HG03039 (cell line): ENCODE measurements around the gene MCC.

ENCODE experiments used
- ATAC-seq: cut with Tn5 transposase; IDR thresholded peaks from one replicate; pipeline ENCODE4 v1.9.1; 2021; ENCODE audit warnings: mild to moderate bottlenecking, moderate library complexity; ENCODE audit not compliant: unreplicated experiment

The MCC gene

DNA sequence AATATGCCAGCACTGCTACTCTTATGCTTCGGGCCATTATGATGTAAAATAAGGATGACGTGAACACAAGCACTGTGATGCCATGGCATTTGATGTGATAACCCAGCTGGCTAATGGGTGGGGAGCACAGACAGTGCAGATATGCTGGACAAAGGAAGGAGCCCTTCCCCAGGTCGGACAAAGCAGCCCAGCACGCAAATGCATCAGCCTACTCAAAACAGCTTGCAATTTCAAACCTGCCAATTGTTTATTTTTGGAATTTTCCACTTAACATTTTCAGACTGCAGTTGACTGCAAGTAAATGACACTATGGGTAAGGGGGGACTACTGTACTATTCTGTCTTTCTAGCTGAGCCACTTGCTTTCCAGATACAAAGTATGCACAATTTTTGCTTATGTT is 330.4 kb downstream of the MCC start:
- no peak for ATAC-seq

DNA sequence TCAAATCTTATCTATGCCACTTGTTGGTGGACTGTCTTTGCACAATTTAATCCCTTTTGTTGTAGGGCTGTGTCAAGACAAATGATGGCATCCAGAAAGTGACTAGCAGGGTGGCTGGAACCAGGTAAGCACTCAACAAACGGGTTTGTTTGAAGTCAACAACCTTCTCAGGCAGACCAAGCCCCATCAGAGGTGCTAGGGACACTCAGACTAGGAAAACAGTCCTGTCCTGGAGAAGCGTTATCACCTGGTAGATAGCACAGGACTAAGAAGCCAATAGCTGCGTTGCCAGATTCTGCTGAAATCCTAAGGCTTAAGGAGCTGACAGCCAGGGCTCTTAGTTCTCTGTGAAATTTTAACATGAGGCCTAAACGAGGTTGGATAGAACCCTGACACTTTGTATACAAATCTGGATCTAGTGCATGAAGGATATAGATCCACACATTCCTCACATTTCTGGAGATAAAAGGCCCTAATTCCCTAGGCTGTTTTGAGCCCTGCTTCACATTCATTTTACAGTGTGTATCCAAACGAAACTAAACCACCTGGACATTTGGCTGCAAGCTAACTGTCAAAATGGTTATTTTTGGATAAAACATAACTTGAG is 331.9 kb downstream of the MCC start:
- no peak for ATAC-seq

DNA sequence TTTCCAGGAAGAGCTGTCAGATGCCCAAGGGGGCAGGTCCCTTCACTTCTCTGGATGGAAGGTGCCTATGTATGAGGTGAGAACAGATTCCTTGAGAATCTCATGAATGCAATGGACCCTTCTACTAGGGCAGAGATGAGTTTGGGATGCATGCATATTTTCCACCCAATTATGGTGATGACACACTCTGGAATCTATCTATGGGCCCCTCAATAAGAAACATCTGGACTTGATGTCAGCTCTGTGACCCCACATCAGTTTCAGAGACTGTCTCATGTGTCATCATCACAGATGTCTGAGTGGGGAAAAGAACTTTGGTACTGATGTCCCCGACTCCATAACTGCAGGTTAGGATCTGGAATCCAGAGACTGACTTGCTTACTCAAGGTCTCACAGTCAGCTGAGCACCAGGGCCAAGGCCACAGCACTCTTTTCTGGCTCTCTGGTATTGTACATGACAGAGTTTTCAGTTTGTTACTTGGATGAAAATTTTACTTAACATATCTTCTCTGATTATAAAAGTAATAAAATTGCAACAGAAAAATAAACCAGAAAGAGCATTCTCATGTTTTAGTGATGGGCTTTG is 334.6 kb downstream of the MCC start:
- no peak for ATAC-seq

DNA sequence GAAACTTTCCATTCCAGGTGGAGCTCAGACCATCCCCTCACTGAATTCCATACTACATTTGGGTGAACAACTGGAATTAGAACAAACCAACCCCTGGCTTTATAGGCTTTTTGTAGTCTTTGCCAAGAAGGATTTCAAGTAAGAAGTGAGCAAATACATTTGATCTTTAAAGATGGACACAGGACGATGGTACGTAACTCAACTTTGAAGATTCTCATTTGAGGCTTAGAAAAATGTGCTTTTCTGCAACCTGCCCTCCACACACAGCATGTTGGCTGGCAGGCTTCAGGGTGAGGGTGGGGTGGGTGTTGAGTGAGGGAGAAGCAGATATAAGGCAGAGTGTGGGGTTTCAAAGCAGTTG is 335.9 kb downstream of the MCC start:
- ATAC-seq = no peak

DNA sequence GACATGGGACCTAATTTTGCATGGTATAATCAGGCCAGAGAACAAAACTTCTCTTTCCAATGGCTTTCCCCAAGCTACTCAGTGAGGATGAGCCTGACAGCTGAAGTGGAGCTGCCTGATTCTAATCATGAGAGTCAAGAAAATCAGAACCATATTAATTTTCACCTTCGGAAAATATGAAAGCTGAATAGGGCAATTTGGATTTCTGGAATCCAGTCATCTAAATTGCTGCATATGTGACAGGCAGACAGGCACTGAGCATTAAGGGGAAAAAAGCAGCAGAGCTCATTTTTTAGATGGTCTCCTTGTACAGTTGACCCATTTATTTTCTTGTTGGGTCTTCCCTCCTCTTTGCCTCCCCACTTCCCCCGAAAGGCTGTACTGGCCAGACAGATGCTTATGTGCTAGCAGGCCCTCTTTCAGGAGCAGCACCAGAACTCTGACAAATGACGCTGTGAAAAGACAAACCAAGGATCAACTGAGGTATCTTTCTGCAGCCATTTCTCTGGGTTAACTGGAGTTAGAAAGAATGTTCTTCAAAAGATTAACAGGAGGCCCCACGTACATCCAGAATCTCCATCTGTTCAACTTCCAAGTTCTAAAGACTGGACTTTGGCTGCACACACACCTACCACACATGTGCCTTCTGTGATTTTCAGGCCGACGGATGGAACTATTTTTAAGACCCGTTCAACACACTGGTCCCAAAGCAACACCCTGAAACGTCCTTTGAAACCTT is 336.4 kb downstream of the MCC start:
- no peak for ATAC-seq

DNA sequence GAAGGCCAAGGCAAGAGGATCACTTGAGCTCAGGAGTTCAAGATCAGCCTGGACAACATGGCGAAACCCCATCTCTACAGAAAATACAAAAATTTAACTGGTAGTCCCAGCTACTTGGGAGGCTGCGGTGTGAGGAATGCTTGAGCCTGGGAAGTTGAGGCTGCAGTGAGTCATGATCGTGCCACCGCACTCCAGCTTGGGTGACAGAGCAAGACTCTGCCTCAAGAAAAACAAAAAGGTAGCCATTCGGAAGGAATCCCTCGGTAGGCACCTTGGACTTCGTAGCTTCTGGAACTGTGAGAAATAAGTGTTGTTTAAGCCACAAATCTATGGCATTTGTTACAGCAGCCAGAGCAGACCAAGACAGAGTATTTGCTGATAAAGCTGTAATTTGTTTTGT is 337.4 kb downstream of the MCC start:
- ATAC-seq = no peak

DNA sequence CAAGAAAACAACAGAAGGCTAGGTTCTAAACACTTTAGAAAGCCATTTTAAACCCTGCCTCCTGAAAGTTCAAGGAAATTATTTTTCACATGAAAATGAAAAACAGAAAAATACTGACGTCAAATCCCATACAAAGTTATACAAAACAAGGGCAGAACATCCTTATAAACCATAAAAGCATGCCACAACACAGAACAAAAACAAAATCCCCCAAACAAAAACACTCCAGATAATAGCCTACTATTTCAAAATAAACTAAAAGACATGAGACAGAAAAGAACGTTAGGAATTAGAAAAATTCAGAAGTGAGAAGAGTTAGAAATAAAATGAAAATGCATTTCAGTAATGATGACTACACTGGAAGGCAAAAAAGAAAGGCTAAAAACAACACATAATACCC is 338.0 kb downstream of the MCC start:
- no peak for ATAC-seq

DNA sequence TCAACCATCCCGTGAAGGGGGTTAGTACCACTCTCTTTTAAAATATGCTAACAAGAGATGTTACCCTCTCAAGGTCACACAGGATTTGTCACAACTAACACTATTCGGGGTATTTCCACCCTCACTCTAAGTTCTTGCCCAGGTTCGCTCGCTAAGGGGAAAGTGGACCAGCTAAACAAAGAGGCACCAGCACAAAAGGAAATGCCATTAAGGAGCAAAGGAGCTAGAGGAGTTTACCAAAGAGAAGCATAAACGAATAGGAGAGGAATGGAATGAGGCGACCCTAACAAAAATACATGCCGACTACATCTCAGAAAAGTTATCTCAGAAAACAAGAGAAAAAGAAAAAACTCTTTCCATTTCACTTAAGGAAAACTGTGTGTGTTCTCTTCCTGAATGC is 340.7 kb downstream of the MCC start:
- no peak for ATAC-seq

DNA sequence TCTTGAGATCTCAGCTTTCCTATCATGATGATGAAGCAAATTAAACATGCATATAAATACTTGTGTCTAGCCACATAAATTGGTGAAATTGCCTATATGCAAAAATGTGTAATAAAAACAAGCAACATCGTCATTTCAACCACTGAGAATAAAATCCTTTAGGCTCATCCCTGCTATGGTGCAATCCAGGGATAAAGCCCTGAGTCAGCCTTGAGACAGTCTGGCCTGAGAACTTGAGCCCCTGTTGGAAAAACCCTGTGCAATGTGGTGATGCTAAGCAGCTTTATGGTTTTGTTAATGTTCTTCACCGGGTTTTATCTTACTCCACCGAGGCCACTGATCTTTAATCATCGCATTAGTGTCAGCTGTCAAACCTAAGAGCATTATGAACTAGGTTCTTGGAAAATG is 341.1 kb downstream of the MCC start:
- no peak for ATAC-seq

DNA sequence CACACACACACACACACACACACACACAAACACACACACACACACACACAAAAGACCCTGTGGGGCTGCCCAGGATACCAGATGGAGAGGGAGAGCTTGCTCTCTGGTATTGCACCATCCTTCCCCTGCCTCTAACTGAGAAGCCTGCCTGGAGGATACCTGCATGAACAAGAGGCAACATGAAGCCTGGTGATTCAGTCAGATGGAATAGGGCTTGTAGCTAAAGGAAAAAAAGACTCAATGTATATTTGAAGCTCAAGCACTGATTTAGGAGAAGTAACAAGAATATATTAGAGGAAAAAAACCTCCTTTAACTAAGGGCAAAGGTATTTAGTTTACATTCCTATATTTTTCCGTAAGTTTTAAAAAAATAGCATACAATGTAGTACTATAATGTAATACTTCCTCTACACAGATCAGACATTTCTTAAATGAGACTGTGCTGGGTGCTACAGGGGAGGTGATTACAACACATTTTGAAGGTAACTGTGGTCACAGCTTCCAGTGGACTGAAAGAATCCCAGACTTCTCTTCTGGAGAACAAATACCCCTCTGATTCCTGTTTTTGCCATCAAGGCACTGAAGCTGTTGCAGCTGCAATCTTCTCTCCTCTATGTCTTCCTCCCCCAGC is 342.4 kb downstream of the MCC start:
- ATAC-seq = no peak

DNA sequence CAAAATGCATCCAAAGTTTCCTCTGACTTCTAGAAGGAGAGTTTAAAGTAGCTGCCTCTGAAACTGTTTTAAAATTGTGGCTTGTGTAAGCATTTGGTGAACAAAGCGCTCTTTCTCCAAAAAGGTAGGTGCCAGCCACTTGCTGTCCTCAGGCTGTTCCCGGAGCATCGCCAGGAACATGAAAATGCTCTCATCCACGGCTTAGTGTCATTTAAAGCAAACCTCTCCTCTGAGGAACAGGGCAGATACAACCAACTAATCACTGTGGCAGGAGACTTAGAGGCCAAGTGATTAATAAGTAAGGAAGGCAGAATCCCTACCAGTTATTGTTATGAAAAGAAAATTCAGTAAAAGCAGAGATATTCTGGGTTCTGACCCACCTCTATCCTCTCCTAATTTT is 346.1 kb downstream of the MCC start:
- ATAC-seq = no peak

DNA sequence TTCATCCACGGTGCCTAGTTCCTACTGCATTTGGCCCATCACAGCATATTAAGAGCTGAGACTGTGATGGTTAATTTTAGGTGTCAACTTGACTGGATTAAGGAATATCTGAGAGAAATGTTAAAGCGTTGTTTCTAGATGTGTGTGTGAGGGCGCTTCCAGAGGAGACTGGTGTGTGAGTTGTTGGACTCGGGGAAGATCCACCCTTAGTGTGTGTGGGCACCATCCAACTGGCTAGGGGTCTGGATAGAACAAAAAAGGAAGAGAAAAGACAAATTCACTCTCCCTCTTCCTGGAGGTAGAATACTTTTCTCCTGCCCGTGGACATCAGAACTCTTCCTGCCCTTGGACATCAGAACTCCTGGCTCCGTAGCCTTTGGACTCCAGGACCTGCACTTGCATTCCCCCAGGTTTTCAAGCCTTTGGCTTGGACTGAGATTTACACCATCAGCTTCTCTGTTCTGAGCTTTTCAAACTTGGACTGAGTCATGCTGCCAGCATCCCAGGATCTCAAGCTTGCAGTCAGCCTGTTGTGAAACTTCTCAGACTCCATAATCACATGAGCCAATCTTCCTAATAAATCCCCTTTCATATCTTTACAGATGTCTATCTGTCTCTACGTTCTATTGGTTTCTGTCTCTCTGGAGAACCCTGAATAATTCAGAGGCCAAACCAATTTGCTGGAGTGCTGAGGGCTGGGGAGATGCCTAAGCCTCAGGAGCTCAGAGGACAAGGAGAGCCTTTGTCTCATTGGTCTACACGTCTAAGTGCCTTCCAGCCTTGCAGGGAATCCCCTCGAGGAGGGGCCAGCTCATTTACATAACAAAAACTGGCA is 347.2 kb downstream of the MCC start:
- ATAC-seq = no peak

DNA sequence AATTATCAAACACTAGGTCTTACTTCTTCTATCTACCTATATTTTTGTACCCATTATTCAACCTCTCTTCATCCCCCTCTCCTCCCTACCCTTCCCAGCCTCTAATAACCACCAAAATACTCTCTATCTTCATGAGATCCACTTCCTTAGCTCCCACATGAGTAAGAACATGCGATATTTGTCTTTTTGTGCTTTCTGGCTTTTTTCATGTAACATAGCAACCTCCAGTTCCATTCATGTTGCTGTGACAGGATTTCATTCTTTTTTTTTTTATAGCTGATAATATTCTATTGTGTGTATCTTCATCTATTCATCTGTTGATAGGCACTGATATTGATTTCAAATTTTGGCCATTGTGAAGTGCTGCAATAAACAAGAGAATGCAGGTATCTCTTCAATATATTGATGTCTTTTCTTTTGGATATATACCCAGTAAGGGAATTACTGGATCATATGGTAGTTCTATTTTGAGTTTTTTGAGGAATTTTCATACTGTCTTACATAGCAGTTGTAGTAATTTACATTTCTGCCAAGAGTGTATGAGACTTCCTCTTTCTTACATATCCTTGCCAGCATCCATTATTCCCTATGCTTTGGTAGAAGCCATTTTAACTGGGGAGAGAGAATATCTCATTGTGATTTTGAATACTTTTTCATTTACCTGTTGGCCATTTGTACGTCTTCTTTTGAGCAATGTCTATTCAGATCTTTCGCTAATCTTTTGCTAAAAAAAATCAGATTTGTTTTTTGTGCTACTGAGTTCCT is 354.9 kb downstream of the MCC start:
- no peak for ATAC-seq

DNA sequence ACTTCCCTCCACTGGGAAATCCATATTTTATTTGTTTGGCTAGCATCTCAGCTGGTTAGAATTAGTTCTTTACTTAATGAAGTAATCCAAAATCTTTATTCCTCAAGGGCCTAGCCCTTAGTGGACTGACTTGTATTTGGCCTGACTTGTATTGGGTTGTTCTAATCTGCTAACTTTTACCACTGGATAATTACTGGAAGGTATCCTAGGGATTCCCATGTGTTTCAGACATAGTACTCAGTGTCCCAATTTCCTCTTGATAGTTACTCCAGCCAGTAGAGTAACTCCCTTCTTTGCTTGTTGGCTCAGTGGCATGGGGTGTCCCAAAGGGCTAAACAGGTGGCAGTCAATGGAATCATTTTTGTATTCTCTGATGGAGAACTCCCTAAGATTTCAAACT is 355.7 kb downstream of the MCC start:
- ATAC-seq = no peak

DNA sequence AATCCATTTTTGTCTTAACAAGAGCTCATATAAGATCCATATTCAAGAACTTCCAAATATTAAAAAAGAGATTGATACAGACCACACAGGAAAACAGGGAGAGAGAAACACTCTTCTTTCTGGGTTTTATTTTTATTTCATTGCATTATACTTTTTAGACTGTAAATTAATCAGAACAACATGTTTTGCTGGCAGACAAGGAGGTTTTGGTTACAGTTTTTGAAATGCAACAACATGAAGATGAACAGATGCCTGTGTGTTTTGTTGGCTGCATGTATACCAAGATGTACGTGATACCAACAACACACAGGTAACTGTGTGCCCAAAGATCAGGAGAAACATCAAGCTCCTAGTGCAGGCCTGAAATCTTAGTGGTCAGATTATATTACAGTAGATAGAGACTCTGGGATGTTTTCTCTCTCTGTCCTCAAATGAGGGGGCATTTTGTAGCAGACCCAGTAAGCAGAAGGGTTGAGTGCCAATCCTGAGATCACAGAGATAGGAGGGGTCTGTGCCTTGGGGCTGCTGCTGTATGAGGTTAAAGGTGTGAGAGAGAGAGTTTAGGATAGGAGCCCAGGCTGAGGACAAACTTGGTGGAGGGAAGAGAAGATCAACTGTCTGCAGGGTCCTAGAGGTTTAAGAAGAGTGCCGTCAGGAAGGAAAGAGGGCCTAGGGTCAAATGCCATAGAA is 359.5 kb downstream of the MCC start:
- ATAC-seq = no peak

DNA sequence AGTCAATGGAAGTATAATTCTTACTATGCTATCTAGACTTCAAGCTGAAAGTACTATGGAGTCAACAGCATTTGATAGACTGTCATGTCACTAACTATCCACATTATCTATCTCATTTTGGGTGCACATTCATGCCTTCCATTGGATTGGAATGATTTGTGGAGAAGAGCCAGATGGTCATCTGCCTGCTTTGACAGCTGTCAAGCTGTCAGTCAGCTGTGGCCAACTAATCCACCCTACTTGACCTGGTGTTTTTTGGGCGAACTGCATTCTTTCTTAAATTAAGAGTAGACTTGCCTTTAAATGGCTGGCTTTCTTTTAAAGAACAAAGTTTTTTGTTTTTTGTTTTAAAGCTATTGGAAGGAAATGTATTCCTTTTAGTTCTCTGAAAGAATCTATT is 360.2 kb downstream of the MCC start:
- ATAC-seq = no peak

DNA sequence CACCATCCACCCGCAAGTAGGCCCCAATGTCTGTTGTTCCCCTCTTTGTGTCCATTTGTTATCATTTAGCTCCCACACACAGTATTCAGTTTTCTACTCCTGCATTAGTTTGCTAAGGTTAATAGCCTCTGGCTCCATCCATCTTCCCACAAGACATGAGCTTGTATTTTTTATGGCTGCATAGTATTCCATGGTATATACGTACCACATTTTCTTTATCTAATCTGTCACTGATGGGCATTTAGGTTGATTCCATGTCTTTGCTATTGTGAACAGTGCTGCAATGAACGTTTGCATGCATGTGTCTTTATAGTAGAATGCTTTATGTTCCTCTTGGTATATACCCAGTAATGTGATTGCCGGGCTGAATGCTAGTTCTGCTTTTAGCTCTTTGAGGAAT is 361.2 kb downstream of the MCC start:
- ATAC-seq = no peak

DNA sequence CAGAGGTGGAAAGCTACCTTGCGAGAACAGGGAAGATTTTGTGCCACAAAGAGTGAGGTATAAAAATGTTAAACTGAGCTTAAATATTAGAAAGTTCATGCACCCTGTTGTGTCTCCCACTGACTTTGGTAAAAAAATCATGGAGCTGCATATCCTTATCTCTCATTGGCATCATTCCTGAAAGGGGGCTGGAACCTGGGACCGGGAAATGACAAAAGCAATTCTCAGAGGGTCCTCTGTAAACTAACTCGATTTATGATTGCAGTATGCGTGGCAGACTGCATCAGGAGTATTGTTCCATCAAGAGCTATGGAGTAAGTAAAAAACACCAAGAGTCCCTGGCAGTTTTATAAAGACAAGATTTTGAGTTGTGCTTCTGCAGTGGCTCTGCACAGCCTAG is 362.9 kb downstream of the MCC start:
- ATAC-seq = no peak

DNA sequence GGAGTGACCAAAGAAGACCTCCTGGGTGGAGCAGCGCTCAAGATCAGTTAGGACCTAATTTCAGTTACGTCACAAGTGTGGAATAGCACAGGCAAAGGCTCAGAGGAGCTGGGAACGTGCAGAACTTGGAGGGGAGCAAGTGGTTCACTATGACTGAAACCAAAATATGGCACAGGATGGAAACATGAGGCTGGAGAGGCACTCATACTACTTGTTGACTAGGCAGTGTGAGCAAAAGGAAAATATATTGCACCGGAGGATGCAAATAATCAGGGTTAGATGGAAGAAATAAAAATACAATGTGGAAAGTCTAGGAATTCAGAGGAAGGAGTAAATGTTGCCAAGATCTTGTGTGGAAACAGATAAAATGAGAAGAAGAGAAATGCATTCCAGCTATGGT is 363.3 kb downstream of the MCC start:
- no peak for ATAC-seq

DNA sequence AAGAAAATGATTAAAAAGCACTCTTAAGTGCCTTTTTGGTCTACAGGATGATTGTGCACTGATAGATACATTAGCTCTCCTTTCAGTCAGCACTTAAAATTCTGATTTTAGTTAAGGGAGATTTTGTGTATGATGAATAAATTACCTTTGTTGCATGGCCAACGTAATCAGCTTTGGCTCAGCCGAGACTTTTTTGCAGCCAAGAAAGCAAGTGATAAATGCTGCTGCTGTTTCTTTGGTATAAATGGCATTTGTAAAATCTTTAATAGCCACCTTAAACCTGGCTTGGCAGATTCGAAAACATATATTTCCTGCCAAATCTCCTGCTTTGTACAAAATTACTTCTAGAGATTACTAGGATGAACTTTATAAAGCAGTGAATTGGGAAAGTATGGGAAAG is 364.0 kb downstream of the MCC start:
- no peak for ATAC-seq
